ENCODE measurements around the gene L3MBTL4.
"Not testable (repeated sequence)": the region's sequence is repeated elsewhere in the genome, so short reads cannot be mapped to it uniquely, and the experiment has no call there.

Gene L3MBTL4

DNA sequence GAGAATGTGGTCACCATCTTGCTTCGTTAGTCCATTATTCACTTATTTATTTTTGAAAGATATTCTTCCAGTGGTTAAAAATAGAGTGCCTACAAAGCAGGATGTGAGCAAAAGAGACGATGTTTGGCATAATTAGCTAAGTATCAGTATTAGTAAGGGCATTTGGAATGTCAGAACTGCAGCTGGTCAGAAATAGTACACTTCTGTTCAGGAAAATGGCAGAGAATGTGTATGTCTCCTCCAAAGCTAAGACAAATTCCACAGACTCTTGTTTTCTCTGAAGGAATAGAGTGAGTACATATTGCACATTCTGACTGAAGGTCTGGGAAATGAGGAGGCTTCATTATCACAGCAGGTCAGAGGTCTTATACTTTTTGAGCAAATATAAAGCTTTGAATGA is 209.0 kb downstream of the L3MBTL4 start:
- in situ Hi-C loops (cut with MboI; ENCODE audit: low sequenced_read_pairs): loop anchor here (25.0 kb wide), 1 partner anchor 318 kb away; the partner anchor contains the start of gene TMEM200C

DNA sequence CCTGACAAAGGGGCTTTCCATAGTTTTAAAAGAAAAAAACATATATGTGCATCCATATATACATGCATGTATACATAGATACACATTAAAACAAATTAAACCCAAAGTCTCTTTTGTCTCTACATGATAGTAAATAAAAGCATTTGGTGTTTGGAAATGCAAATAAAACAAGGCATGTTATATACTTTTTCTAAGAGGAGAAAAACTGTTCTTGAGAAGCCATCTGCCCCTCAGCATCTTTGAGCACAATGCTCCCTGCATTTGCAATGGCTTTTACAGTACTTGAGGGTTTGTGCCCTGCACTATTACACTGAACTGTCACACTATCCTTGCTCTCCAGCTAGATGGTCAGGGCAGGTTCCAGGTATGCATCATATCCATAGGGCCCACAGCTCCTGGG is 210.2 kb downstream of the L3MBTL4 start:
- in situ Hi-C loops (cut with MboI; ENCODE audit: low sequenced_read_pairs): loop anchor here (25.0 kb wide), 1 partner anchor 317 kb away; the partner anchor contains the start of gene TMEM200C

DNA sequence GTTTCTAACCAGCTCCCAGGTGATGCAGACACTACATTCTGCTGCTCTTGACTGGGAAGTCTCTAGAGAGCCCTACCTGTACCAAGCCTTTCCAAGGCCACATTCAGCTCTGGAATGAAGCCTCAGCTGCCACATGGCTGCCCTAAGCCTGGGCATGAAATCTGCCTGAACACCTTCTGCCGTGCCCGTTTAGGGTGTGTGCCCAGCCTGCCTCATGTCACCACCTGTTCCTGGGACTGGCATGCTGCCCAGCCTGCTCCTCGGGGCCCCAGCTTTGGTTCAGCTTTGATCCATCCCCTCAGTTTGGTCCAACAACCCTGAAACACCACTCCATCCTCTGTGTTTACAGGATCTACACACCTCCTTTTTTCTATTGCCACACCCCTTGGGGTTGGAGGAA is 210.9 kb downstream of the L3MBTL4 start:
- in situ Hi-C loops (cut with MboI; ENCODE audit: low sequenced_read_pairs): loop anchor here (25.0 kb wide), 1 partner anchor 316 kb away; the partner anchor contains the start of gene TMEM200C

GRCh38 chr18:6202861-6203260 is 211.8 kb downstream of the L3MBTL4 start:
- in situ Hi-C loops (cut with MboI; ENCODE audit: low sequenced_read_pairs): loop anchor here (25.0 kb wide), 1 partner anchor 316 kb away; the partner anchor contains the start of gene TMEM200C

GRCh38 chr18:6200204-6200774 is 214.4 kb downstream of the L3MBTL4 start:
- in situ Hi-C loops (cut with MboI; ENCODE audit: low sequenced_read_pairs): loop anchor here (25.0 kb wide), 1 partner anchor 313 kb away; the partner anchor contains the start of gene TMEM200C

DNA sequence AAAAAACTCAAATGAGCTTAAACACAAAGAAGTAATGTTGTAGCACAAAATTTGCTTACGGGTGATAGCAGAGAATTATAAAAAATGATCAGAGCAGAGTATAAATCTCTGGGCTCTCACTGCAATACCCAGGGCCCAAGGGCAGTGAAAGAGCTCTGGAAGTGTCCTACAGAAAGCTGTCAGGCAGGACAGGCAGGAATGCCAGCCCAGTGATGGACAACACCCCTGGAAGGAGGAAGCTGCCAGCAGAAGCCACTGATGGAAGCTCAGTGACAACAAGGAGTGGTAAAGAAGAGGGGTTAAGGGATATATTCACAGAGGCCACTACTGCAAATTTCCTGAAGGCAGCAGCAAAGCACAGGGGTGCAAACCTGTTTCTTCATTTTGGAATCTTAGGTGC is 214.9 kb downstream of the L3MBTL4 start:
- in situ Hi-C loops (cut with MboI; ENCODE audit: low sequenced_read_pairs): loop anchor here (25.0 kb wide), 1 partner anchor 312 kb away; the partner anchor contains the start of gene TMEM200C

DNA sequence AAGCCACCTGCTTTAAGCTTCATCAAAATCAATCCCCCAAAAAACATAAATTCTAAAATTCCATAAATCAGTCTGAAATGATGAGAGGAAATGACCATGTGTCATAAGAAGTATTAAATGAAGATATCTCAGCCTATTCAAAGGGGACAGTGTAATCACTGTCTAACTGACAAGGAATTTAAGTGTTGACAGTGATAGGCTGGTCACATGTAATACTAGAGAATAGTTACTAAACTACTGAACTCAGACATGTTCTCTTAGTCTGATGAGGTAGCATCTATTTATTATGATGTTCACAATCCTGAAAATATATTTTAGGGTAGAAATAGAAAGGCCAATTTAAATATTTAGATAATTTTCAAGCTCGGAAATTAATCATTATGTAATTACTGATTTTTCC is 216.1 kb downstream of the L3MBTL4 start:
- in situ Hi-C loops (cut with MboI; ENCODE audit: low sequenced_read_pairs): no loop called here

- in situ Hi-C loops (cut with MboI; ENCODE audit: low sequenced_read_pairs): no loop called here
Observed at GRCh38 chr18:6194640-6195039, 220.1 kb downstream of the L3MBTL4 start.

DNA sequence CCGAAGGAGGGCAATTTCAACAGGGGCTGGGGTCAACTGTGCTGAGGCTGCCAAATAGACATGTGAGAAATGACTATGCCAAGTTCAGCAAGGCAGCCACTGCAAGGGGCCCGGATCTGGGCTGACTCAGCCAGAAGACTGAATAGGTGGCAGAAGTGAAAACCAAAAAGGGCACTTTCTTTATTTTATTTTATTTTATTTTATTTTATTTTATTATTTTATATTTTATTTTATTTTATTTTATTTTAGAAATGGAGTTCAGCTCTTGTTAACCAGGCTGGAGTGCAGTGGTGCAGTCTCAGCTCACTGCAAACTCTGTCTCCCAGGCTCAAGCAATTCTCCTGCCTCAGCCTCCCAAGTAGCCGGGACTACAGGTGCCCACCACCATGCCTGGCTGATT is 228.9 kb downstream of the L3MBTL4 start:
- in situ Hi-C loops (cut with MboI; ENCODE audit: low sequenced_read_pairs): not testable (repeated sequence)

GRCh38 chr18:6174983-6175745 is 239.5 kb downstream of the L3MBTL4 start:
- in situ Hi-C loops (cut with MboI; ENCODE audit: low sequenced_read_pairs): no loop called here

DNA sequence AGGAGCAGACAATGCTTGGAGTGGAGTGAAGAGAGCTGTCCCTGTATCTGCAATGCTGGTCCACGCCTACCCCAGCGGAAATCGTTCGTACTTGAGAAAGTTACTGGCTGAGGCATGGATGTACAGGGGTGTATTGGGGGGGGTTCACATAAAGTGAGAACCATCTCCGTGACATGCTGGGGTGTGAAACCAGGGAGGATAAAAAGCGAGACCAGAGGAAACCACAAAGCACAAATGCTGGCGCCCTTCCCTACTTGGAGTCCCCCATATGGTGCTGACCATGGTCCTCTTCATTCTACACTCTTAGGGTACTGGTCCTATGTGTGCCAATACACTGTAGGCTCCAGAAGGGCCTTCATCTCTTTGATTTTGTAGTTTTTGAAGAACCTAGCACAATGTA is 244.1 kb downstream of the L3MBTL4 start:
- in situ Hi-C loops (cut with MboI; ENCODE audit: low sequenced_read_pairs): no loop called here

DNA sequence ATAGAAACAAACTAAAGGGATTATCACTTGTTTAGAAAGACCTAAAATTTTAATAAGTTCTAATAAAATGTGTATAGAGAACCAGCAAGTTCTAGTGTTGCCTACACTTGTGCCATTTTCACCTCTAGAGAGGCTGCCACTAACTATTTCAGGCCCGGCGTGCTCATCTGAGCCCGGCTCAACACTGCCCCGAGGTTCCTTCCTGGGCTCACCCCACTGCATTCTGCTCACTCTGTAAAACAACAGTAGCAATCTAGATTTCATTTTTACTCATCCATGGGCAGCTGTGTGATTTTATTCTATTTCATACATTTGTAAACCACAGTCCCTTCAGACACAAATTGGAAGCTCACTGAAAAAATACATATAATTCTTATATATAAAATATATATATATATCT is 253.2 kb downstream of the L3MBTL4 start:
- in situ Hi-C loops (cut with MboI; ENCODE audit: low sequenced_read_pairs): no loop called here

GRCh38 chr18:6159426-6159825 is 255.3 kb downstream of the L3MBTL4 start:
- in situ Hi-C loops (cut with MboI; ENCODE audit: low sequenced_read_pairs): no loop called here

GRCh38 chr18:6158958-6159357 is 255.8 kb downstream of the L3MBTL4 start:
- in situ Hi-C loops (cut with MboI; ENCODE audit: low sequenced_read_pairs): no loop called here

DNA sequence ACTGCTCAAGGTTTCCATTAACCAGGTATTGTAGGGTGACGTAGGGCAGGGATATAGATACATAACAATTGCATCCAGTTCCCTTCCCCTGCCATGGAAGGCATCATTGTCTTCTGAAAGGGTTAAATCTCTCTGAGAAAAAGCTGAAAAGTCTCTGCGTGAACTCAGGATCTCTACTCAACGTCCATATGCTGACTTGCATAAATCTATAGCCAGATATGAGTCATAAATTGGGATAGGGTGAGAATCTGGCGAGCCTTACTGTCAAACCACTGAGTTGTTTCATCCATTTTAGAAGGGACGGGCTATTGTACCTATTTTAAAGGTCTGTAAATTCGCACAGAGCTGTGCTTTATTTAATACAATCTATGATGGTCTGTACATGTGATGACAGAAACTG is 258.3 kb downstream of the L3MBTL4 start:
- in situ Hi-C loops (cut with MboI; ENCODE audit: low sequenced_read_pairs): no loop called here

DNA sequence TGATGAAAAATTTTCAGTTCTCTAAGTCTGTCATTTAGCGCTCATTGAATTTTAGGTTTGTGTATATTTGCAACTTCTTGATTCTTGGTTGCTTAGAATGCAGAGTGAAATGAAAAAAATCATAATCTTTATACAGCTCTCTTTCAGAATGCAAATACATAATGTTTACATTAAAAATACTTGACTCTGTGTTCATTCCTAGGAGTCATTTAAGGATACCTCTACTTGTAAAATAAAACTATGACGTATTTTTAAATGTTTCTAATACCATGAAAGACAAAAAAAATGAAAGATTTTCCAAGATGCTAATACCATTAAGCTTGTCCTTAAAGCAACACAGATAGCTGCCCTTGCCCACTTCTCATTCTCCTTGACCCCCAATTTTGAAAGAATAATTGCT is 259.0 kb downstream of the L3MBTL4 start:
- in situ Hi-C loops (cut with MboI; ENCODE audit: low sequenced_read_pairs): no loop called here

- in situ Hi-C loops (cut with MboI; ENCODE audit: low sequenced_read_pairs): no loop called here
Observed at GRCh38 chr18:6150430-6150829, 264.3 kb downstream of the L3MBTL4 start.

DNA sequence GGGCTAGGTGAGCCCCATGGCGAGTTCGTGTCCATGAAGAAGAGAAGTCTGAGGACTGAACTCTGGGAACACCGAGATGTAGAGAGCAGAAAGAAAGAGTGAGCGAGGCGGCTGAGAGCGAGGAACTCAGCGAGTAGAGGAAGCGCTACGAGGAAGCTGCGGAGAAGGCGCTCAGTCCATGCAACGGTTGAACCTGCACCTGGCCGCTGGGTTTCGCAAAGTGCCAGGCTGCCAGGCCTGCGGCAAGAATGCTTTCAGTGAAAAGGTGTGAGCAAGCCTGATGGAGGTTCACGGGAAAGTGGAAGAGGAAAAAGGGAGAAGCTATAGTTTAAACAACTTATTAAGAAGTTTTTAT is 268.4 kb downstream of the L3MBTL4 start:
- in situ Hi-C loops (cut with MboI; ENCODE audit: low sequenced_read_pairs): no loop called here

DNA sequence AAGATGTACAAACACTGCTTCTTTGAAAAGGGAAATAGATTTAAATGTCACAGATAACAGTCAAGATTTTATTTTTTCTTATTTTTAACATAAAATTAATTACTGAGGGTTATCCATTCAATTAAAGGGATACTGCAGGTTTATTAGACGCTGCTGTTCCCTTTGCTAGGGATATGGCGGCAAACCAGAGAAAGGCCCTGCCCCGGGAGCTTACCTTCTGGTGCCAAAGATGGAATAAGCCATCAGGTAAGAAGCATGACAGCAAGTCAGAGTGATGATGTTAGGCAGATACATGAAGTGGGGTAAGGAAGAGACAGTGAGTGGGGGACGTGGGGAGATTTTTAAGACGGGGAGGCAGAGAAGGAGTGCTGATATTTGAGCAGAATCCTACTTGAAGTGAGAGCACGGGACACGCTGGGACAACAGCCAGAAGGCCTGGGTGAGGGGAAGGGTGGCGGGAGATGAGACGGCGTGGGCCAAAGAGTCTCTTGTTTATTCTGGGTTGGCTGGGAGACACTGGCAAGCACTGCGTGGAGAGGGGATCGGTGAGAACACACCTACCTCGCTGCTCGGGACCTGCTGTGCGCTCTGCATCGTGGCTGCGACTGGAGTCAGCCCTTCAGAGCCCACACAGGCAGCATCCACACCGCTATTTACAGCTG is 268.9 kb downstream of the L3MBTL4 start:
- in situ Hi-C loops (cut with MboI; ENCODE audit: low sequenced_read_pairs): no loop called here

- in situ Hi-C loops (cut with MboI; ENCODE audit: low sequenced_read_pairs): no loop called here
Observed at GRCh38 chr18:6139007-6139406, 275.7 kb downstream of the L3MBTL4 start.

DNA sequence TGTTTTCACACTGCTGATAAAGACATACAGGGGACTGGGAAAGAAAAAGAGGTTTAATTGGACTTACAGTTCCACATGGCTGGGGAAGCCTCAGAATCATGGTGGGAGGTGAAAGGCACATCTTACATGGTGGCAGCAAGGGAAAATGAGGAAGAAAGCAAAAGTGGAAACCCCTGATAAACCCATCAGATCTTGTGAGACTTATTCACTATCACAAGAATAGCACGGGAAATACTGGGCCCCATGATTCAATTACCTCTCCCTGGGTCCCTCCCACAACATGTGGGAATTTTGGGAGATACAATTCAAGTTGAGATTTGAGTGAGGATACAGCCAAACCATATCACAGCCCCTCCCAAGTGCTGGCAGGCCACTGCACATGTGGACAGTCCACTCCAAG is 278.8 kb downstream of the L3MBTL4 start:
- in situ Hi-C loops (cut with MboI; ENCODE audit: low sequenced_read_pairs): not testable (repeated sequence)

DNA sequence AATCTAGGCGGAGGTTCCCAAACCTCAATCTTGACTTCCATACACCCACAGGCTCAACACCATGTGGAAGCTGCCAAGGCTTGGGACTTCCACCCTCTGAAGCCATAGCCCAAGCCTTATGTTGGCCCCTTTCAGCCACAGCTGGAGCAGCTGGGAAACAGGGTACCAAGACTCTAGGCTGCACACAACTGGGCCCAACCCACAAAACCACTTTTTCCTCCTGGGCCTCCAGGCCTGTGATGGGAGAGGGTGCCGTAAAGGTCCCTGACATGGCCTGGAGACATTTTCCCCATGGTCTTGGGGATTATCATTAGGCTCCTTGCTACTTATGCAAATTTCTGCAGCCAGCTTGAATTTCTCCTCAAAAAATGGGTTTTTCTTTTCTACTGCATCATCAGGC is 279.7 kb downstream of the L3MBTL4 start:
- in situ Hi-C loops (cut with MboI; ENCODE audit: low sequenced_read_pairs): not testable (repeated sequence)

Data from HL-60/S4 treated with phorbol 12-myristate 13-acetate at 8.2 ng/mL for 4 days and 3 days (cell line).